HS-27A (cell line): ENCODE measurements around the gene BOLA1.
"Not testable (repeated sequence)": the region's sequence is repeated elsewhere in the genome, so short reads cannot be mapped to it uniquely, and the experiment has no call there.

Source experiments
- DNase-seq: peaks from one replicate; pipeline ENCODE4 v3.0.0-alpha.2; 2012; ENCODE audit warnings: low read depth, missing footprints

Gene BOLA1

GRCh38 chr1:149887196-149887455 is 12.2 kb upstream of the BOLA1 start:
- not testable (repeated sequence) for DNase-seq

- no peak for DNase-seq
Measured at GRCh38 chr1:149887456-149888246, 11.7 kb upstream of the BOLA1 start.

DNA sequence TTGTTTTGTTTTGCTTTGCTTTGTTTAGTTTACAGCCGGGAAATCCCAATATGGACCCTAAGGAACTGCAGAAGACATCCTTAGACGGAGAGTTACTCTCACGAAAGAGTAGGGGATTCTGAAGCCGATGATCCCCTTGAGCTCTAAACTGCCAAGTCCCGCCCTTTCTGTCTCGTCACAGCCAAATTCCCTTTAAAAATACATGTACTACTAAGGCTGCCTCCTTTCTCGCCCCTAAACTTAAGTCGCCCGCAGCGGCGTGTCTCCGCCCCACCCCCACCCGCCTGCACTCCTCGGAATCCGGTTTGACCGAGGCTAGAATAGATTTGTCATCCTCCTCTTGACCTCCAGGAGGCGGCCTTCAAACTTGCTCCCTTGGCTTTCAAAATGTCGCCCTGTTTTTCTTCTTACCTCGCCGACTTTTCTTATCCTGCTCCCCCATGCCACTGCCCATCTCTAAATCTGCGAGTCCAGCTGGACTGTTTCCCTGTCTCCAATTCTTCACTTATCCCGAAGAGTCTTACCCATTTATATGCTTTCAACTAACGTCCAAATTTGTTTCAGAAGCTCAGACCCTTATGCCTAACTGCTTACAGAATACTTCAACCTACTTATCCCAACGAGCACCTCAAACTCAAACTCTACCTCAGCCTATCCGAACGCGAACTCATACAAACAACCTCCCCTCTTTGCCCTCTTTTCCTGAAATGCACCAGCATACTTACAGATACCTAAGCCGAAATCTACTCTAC is 10.9 kb upstream of the BOLA1 start:
- peak; percentile 88 for DNase-seq

DNA sequence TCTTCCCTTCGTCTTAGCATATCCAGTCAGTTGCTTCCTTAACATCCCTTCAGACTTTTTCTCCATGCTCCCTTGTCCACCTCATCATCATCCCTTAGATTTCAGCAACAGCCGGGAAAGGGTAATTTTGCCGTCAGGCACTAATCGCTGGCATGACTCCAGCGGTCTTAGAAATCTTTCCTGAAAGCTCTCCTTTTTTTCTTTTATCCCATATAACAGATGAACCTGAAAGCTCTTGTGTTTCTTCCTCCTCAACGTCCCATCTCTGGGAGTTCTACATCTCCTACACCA is 10.4 kb upstream of the BOLA1 start:
- no peak for DNase-seq

- no peak for DNase-seq
Measured at GRCh38 chr1:149896575-149896974, 2.8 kb upstream of the BOLA1 start.

- DNase-seq = no peak
Measured at GRCh38 chr1:149903836-149904491, 4.6 kb downstream of the BOLA1 start.

GRCh38 chr1:149906570-149907075 is 7.3 kb downstream of the BOLA1 start:
- no peak for DNase-seq

DNA sequence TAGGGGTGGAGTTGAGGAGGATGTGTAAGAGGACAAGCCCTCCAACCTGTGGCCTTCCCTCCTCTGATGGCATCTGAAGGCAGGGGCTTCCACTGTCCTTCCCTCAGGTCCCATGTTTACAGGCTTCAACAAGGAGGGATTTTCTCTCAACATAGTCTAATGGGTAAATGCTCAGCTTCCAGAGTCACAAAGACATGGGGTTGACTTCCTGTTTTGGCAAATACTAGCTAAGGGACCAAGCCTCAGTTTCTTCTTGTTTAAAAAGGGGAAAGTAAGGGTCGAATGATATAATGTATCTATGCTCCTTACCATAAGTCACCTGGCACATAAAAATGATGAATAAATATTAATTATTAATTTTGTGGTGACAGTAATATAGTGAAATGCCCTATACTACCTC is 15.2 kb downstream of the BOLA1 start:
- DNase-seq = no peak

DNA sequence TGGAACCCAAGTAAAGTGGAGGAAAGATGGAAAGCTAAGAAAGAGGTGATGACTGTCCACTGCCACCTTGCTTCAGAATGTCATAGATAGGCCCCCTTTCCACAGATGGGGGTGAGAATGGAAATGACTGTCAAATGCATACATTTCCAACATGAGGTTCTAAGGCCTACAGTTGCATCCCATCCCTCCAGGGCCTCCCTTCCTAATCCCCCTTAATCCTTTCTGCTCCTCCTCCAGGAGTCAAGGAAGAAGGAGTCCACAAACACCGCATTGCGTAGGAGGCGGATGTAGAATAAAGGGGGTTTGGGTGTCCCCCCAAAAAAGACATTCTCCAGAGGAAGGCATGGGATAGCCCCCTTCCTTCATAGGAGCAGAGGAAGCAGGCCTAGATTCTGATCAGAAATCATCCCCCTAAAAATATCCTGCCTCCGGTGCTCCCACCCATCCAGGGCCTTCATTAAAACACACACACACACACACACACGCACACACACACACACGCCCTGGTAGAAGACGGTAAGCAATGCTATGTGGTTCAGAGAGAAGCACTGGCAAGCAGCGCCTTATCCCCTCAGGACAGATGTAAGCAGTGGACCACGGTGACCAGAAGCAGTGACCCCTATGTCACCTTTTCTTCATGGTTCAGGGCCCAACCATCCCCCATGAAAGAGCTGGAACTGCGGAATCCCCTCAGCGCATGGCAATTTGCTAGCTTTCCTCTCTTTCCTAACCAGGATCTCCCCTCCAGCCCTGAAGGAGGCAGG is 16.2 kb downstream of the BOLA1 start:
- no peak for DNase-seq

DNA sequence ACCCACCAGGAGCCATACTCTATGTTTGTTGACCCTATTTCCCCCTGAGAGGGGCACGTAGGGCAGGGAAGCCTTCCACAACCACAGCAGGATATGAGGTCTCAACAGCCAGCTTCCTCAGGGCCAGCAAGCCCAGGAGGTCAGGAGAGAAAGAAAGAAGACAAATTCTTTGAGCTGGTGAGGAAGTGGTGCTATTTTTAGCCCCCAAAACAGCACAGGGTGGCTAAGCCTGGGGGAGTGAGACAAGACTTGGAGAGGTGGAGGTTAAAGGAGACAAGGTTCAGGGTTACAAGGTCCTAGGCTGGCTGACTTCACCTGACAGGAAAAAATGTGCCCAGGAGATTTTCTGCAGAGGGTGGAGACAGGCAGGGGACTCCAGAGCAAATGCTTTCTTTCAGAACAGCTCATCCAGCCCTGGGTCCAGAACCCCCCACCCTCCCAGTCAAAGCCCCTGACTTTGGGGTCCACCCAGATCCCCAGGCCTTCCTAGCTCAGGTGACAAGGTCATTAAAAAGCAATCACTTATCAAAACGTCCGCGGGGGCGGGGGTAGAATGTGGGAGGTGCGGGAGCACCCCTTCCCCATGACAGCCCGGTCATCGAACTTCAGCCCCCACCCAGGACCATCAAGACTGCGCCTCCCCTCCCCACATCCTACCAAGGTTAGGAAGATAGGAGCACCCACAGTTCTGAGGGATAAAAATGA is 17.0 kb downstream of the BOLA1 start:
- DNase-seq = no peak

DNA sequence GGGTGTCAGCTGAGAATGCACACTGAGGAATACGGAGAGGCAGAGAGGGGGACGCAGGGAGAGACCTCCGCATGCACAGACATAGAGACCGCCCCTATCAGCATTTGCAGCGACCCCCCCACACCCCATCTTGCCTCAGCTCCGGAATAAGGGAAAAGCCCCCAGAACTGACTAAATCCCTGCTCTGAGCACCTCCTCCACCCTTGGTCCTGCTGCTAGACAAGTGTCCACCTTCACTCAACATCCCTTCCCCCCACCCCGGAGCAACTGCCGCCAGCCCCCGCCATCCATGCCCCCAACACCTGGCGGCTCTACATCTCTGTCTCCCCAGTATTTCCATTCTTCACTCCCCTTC is 17.5 kb downstream of the BOLA1 start:
- no peak for DNase-seq

DNA sequence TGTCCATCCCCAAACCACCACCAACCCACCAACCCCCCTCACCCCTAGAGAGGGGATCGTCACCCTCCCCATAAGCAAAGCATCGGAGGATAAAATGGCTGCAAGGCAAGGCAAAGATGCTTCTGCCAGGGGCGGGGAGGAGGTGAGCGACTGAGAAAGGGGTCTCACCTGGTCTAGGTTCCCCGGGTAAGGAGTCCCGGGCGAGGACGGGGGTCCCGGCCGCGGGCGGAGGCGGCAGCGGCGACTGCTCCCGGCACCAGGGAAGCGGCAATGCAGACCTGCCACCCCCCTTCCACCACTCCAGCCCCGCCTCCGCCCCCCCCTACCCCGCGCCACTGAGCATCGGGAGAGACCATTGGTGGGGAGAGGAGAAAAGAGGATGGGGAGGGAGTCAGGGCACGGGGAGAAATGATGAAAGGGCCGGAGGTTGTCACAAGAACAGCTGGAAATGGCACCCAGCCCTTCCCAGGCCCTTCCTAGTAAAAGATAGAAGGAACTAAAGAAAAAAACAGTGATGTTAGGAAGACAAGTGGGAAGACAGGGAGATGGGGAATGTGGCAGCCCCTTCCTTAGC is 18.3 kb downstream of the BOLA1 start, which contains the start of gene SV2A:
Gene SV2A, minus strand, starts transcription at position 274 of the 574 bp plus-strand sequence. CDS start 4,004 bp downstream, outside the sequence.
- no peak for DNase-seq

DNA sequence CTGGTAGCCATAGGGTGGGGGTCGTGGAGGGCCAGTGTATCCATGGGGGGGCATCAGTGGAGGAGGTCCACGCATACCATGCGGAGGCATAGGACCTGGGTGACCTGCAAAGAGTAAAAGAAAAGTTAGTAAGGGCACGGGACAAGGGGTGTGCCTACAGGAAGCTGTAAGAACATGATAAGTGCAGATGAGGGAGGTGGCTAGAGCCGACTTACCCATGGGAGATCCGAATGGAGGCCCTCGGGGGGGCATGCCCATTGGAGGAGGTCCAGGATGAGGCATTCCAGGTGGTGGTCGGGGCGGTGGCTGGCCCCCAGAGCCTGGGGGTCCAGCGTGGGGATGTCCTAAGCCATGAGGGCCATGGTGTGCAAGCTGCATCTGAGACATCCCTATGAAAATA is 24.3 kb downstream of the BOLA1 start:
- DNase-seq = no peak

GRCh38 chr1:149925345-149925744 is 26.0 kb downstream of the BOLA1 start:
- DNase-seq = no peak

DNA sequence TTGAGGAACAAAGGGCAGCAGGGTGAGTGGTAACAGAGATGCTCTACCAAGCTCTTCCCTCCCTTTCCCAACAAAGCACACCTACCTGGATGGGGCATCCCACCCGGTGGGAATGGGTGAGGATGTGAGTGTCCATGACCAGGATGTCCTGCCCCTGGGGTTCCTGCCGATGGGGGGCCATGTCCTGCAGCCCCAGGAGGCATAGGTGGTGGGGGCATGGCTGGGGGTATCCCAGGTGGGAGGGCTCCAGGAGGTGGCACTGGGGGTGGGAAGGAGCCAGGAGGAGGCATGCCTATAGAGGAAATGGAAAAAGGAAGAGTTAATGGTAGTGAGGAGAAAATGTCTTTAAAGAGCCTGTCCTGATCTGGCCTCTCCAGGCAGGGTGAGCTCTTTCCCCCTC is 26.4 kb downstream of the BOLA1 start:
- DNase-seq = no peak

DNA sequence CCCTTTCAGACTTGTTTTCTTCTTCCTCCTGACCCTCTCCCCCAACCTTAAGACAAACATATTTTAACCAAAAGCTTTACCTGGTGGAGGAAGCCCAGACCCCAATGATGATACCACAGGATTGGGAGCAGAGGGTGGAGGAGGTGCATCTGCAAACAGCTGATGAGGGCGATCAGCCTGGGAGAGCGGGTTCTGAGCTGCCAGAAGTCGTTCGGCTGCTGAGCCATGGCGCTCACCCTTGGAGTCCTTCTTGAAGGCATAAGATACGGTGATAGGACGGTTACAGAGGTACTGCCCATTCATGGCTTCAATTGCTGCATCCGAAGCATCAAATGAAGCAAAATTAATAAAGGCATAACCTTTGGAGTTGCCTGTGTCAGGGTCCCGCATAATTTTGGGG is 26.9 kb downstream of the BOLA1 start:
- no peak for DNase-seq

- DNase-seq = no peak
Measured at GRCh38 chr1:149927056-149927562, 27.7 kb downstream of the BOLA1 start.

DNA sequence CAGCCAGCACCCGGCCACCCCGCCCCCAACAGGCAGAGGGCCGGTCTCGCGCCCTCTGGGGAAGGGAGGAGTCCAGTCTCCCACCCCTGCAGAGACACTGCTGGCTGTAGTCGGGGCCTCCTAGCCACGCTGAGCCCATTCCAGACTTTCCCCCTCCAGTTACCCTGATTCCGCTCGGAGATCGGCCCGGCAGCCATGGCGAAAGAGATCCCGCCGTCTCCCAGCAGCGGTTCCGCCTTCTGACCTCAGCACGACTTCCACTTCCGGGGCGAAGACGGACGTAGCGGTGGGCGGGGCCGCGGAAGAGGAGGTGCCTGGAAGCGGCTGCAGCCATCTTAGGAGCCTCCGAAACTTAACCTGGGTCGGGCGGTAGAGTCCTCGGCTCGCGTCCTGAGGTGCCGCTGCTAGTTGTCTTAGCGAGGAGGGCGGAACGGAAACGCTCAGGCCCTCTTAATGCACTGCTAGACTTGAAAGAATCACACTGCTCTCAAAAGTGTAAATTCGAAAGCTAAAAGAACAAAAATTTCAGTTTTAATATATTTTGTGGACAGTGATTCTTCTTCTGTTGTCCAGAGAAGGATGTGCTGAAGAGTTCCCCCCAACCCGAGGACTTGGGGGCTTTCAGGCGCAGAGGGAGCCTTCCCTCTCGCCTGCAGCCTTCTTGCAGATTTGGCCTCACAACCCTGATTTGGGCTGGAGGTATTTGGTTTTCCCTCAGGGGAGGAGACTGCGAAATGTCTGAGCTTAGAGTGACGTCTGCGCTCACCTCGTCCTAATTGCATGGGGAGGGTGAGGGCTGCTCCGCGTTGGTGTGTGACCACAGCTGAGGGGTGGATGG is 28.4 kb downstream of the BOLA1 start, which contains the start of gene SF3B4:
Gene SF3B4, minus strand, starts transcription at position 241 of the 838 bp plus-strand sequence. Its CDS starts 44 bp downstream, at position 197.
- DNase-seq = peak; percentile 77

- no peak for DNase-seq
Measured at GRCh38 chr1:149928401-149928724, 29.0 kb downstream of the BOLA1 start.

DNA sequence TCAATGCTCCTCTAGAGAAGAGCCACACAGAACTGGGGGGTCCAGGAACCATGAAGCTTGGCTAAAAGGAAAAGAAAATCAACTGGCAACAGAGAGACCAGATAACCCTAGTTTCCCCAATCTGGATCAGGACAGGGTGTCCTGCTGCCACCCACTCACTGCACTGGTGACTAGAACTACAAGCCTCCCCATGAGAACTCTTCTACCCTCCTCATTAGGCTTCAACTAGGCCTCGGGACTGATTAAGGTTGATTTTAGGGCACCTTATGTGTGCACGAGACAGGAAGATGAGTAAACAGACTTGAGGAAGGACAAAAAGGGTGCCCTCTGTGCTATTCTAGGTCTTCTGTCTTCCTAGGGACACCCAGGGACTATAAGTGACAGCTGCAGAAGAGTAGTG is 30.5 kb downstream of the BOLA1 start:
- no peak for DNase-seq
